ENCODE measurements around the gene MARCHF11. TPM values are rescaled to one million over a fixed set of nuclear protein-coding genes. Genes with fewer than 3 reads are reported as not detected.

The MARCHF11 gene
- total and polyA plus RNA-seq, 2 experiments from 2014 or later = not detected

DNA sequence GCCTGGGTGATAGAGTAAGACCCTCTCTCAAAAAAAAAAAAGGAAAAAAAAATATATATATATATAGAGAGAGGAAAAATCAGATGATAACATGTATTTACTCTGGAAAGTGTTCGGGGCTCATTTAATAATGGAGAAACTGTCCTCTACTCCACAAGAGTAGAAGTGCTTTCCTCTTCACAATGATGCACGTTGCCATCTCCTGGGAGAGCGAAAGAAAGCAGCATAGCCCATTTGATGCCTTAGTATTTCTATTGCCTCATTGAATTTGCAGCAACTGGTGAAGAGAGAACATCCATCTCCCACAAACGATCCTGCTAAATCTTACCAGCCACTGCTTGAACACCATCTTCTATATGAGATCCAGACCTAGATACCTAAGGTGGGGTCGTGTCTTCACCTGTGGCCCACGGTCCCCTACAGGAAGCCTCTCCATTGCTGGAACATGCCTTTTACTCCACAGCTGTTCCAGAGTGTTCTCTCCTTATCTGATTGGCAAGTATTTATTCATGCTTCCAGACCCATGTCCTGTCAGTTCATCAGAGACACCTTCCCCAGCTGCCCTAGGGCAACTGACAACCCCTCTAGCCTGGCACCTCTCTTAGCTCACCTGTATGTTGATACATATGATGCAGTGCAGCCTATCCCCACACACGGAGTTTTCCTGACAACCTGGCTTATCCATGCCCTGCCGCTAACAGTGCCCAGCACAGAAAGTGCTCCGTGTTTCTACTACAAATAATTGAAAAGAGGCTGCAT is 115.3 kb downstream of the MARCHF11 start:
- Histone ChIP-seq H3K36me3 (ENCODE audit: low read depth) (no peaks in the 10 kb centered on the region), H3K9ac (no peak overlapping the region), H3K4me1 (ENCODE audit: insufficient read depth) (no peaks in the 10 kb centered on the region), H3K4me3 (no peak overlapping the region), H3F3A (ENCODE audit: insufficient read depth) (no peaks in the 10 kb centered on the region), H3K9me3 (ENCODE audit: low read depth) (no peaks in the 10 kb centered on the region), H3K4me2 (ENCODE audit: unreplicated experiment) (no peak overlapping the region), H3K27ac (no peak overlapping the region), H4K20me1 (ENCODE audit: insufficient read depth) (no peaks in the 10 kb centered on the region), H3K9me2 (ENCODE audit: insufficient read depth) (no peaks in the 10 kb centered on the region), H3K27me3 (replicated peaks; ENCODE audit: insufficient read depth) (0 out of 2 replicates have a peak, but pooled peaks cover 3% of the 10 kb centered on the region), H2AFZ (no peak overlapping the region), H3K79me2 (ENCODE audit: insufficient read depth) (no peaks in the 10 kb centered on the region)
- in situ Hi-C loops (cut with MboI) = no loop called here
- no peak for TF ChIP-seq EZH2phosphoT487 (IDR thresholded peaks at IDR 0.05; ENCODE audit: insufficient read depth, low read depth)
- no peak for TF ChIP-seq EZH2 (IDR thresholded peaks at IDR 0.05; ENCODE audit: insufficient read depth, poor library complexity, severe bottlenecking)
- WGBS, 2 experiments (ENCODE audit: low coverage in 1 of 2, low lambda C conversion rate in 2 of 2, missing lambda C conversion rate in 2 of 2) = 33 to 42% methylated on average over 9 of the region's 9 CpGs
- no peak for DNase-seq

DNA sequence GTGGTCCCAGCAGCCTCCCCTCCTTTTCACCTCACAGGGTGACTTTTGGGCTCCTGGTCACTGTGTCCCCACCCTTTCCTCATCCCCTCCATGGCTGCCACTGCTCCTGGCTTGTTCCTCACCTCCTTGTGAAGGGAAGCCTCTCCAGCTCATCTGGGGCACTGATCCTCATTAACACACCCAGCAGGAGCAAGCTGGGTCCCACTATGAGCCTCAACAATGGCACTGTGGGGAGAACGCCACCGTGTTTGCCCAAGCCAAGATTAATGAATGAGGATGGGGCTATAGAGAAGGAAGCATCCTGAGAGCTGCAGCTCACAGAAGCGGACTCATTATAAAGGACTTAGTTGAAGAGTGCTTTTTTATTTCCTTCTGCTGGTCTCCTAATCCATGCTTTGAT is 118.4 kb downstream of the MARCHF11 start:
- Histone ChIP-seq H3K9ac (no peak overlapping the region), H4K20me1 (ENCODE audit: insufficient read depth) (no peaks in the 10 kb centered on the region), H3K27me3 (replicated peaks; ENCODE audit: insufficient read depth) (0 out of 2 replicates have a peak, but pooled peaks cover 3% of the 10 kb centered on the region), H3F3A (ENCODE audit: insufficient read depth) (no peaks in the 10 kb centered on the region), H2AFZ (no peak overlapping the region), H3K4me2 (ENCODE audit: unreplicated experiment) (no peak overlapping the region), H3K9me3 (ENCODE audit: low read depth) (no peaks in the 10 kb centered on the region), H3K36me3 (ENCODE audit: low read depth) (no peaks in the 10 kb centered on the region), H3K9me2 (ENCODE audit: insufficient read depth) (no peaks in the 10 kb centered on the region), H3K79me2 (ENCODE audit: insufficient read depth) (no peaks in the 10 kb centered on the region), H3K27ac (no peak overlapping the region), H3K4me1 (ENCODE audit: insufficient read depth) (no peaks in the 10 kb centered on the region), H3K4me3 (no peak overlapping the region)
- TF ChIP-seq EZH2 (IDR thresholded peaks at IDR 0.05; ENCODE audit: insufficient read depth, poor library complexity, severe bottlenecking) (no peak), EZH2phosphoT487 (IDR thresholded peaks at IDR 0.05; ENCODE audit: insufficient read depth, low read depth) (no peak)
- WGBS, 2 experiments (ENCODE audit: low coverage in 1 of 2, low lambda C conversion rate in 2 of 2, missing lambda C conversion rate in 2 of 2) = 29 to 32% methylated on average over 3 of the region's 3 CpGs
- no peak for DNase-seq
- in situ Hi-C loops (cut with MboI) = no loop called here

DNA sequence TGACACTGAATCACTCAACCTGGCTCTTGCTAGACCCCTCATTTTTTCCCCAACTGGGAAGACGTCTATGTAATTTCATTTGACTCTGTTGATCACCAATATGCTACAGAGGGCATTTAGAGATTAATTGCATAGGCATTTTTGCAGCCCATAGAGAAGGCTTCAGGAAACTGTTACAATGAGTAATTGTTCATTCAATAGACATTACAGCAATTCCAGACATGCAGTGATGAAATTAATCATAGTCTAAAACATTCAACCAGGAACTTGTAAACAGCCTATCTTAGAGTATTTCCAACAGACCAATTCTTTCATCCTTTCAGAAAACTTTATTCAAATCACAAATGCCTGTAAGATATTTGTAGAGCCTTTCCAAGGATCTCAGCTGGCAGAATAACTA is 122.3 kb downstream of the MARCHF11 start:
- Histone ChIP-seq H3K9me3 (ENCODE audit: low read depth) (no peaks in the 10 kb centered on the region), H2AFZ (no peak overlapping the region), H3K27ac (no peak overlapping the region), H4K20me1 (ENCODE audit: insufficient read depth) (no peaks in the 10 kb centered on the region), H3K4me1 (ENCODE audit: insufficient read depth) (no peaks in the 10 kb centered on the region), H3K4me2 (ENCODE audit: unreplicated experiment) (no peak overlapping the region), H3K36me3 (ENCODE audit: low read depth) (no peaks in the 10 kb centered on the region), H3F3A (ENCODE audit: insufficient read depth) (no peaks in the 10 kb centered on the region), H3K9ac (no peak overlapping the region), H3K9me2 (ENCODE audit: insufficient read depth) (no peaks in the 10 kb centered on the region), H3K27me3 (replicated peaks; ENCODE audit: insufficient read depth) (no peaks in the 10 kb centered on the region), H3K4me3 (no peak overlapping the region), H3K79me2 (ENCODE audit: insufficient read depth) (no peaks in the 10 kb centered on the region)
- in situ Hi-C loops (cut with MboI) = no loop called here
- WGBS, 2 experiments (ENCODE audit: low coverage in 1 of 2, low lambda C conversion rate in 2 of 2, missing lambda C conversion rate in 2 of 2) = 9 to 15% methylated on average over 1 of the region's 1 CpG
- no peak for TF ChIP-seq EZH2phosphoT487 (IDR thresholded peaks at IDR 0.05; ENCODE audit: insufficient read depth, low read depth)
- TF ChIP-seq EZH2 (IDR thresholded peaks at IDR 0.05; ENCODE audit: insufficient read depth, poor library complexity, severe bottlenecking) = no peak
- DNase-seq = peak; percentile 5

DNA sequence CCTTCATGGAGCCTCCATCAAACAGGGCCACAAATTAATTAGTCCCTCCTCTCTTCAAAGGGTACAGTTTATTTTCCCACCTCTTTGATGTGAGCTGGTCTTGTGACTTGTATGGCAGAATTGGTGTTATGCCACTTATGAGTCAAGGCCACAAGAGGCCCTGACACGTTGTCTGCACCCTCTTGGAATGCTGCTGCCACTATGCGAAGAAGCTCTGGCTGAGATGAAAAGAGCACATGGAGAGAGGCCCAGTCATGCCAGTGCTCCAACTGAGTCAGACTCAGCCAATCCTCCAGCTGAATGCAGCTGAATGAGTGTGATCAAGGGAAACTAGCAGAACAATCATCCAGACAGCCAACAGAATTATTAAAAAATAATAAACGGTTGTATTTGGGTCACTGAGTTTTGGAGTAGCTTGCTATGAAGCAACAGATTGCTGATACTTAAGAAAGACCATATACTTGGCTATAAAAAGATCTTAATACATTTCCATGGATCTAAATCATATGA is 128.3 kb downstream of the MARCHF11 start:
- TF ChIP-seq EZH2 (IDR thresholded peaks at IDR 0.05; ENCODE audit: insufficient read depth, poor library complexity, severe bottlenecking) (no peak), EZH2phosphoT487 (IDR thresholded peaks at IDR 0.05; ENCODE audit: insufficient read depth, low read depth) (no peak)
- Histone ChIP-seq H3K79me2 (ENCODE audit: insufficient read depth) (no peaks in the 10 kb centered on the region), H3K4me1 (ENCODE audit: insufficient read depth) (peaks cover 3% of the 10 kb centered on the region; the same call in 1 of the 2 replicates)

More for the DNA sequence above, 128.3 kb downstream of the MARCHF11 start:
- no peak overlapping the region for H3K9ac ChIP-seq
- no peaks in the 10 kb centered on the region for H3F3A ChIP-seq (ENCODE audit: insufficient read depth)
- peak; percentile 52 for DNase-seq
- H3K9me2 ChIP-seq (ENCODE audit: insufficient read depth) = no peaks in the 10 kb centered on the region
- H3K27ac ChIP-seq = no peak overlapping the region
- 2% methylated on average over 3 of the region's 3 CpGs for WGBS, 2 experiments (ENCODE audit: low coverage in 1 of 2, low lambda C conversion rate in 2 of 2, missing lambda C conversion rate in 2 of 2)
- H3K27me3 ChIP-seq (replicated peaks; ENCODE audit: insufficient read depth) = no peaks in the 10 kb centered on the region
- H3K9me3 ChIP-seq (ENCODE audit: low read depth) = no peaks in the 10 kb centered on the region
- no peak overlapping the region for H3K4me2 ChIP-seq (ENCODE audit: unreplicated experiment)
- H3K36me3 ChIP-seq (ENCODE audit: low read depth) = no peaks in the 10 kb centered on the region
- H4K20me1 ChIP-seq (ENCODE audit: insufficient read depth) = no peaks in the 10 kb centered on the region
- no peak overlapping the region for H2AFZ ChIP-seq
- in situ Hi-C loops (cut with MboI) = no loop called here
- H3K4me3 ChIP-seq = no peak overlapping the region

All from GM23248 (cell line).